ENCODE data around the gene CIB1.
"Not testable (repeated sequence)": the region's sequence is repeated elsewhere in the genome, so short reads cannot be mapped to it uniquely, and the experiment has no call there.

Gene CIB1

GRCh38 chr15:90191344-90191687 lies 42.4 kb downstream of the CIB1 start:
- no peak for DNase-seq

GRCh38 chr15:90190606-90191343 lies 43.0 kb downstream of the CIB1 start:
- no peak for DNase-seq

GRCh38 chr15:90189781-90190467 lies 43.8 kb downstream of the CIB1 start:
- no peak for DNase-seq

- no peak for DNase-seq
Observed at GRCh38 chr15:90188914-90189748, 44.6 kb downstream of the CIB1 start.

GRCh38 chr15:90188065-90188464 lies 45.7 kb downstream of the CIB1 start:
- DNase-seq = not testable (repeated sequence)

GRCh38 chr15:90187257-90187868 lies 46.4 kb downstream of the CIB1 start:
- no peak for DNase-seq

GRCh38 chr15:90184786-90185704 lies 48.7 kb downstream of the CIB1 start:
- peak; percentile 62 for DNase-seq

- no peak for DNase-seq
Observed at GRCh38 chr15:90184119-90184785, 49.5 kb downstream of the CIB1 start.

- no peak for DNase-seq
Observed at GRCh38 chr15:90181776-90182175, 52.0 kb downstream of the CIB1 start.

Measured in right forelimb (tissue), 1 donor.